ENCODE results near the gene ZNF296. TPM values are rescaled to one million over a fixed set of nuclear protein-coding genes. Genes with fewer than 3 reads are reported as not detected.

Gene ZNF296
- total RNA-seq, 1 donor from 2014 or later, result not detected

- H3K36me3 ChIP-seq, result peaks cover 86% of the 10 kb centered on the region
- intact Hi-C loops (cut with micrococcal nuclease), result no loop called here
- H3K4me3 ChIP-seq, result no peak overlapping the region
- DNase-seq, result no peak
- H3K9me3 ChIP-seq (replicated peaks), result no peaks in the 10 kb centered on the region
- no peak overlapping the region for H3K27ac ChIP-seq (replicated peaks)
- no peaks in the 10 kb centered on the region for H3K4me1 ChIP-seq
- no peaks in the 10 kb centered on the region for H3K27me3 ChIP-seq (ENCODE audit: low read depth)
- no peak for TF ChIP-seq CTCF (IDR thresholded peaks at IDR 0.05; ENCODE audit: borderline replicate concordance)
These were observed 8.2 kb downstream of the ZNF296 start for GRCh38 chr19:45068041-45068440.

DNA sequence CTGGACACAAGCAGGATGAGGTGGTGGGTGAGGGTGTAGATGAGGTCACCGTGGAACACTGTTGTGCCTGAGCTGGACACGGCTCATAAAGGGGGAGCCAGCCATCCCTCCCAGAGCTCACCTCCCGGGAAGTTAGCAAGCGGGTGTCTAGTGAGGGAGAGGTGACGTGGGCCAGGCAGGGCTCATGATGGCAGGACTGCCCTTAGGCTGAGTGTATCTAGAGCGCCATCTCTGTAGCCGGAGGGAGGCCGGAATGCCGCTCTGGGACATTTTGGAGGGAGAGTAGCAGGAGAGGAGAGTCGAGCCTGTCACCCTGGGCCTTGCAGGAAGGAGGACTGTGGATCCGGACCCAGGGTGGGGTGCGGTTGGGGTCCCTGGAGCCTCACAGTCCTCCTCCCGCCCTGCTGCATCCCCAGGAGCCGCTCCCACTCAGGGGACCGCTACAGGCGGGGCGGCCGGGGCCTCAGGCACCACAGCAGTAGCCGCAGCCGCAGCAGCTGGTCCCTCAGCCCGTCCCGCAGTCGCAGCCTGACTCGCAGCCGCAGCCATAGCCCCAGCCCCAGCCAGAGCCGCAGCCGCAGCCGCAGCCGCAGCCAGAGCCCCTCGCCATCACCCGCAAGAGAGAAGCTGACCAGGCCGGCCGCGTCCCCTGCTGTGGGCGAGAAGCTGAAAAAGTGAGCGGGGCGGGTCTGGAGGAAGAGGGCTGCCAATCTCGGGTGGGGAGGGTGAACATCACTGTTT is 9.2 kb downstream of the ZNF296 start:
- H3K36me3 ChIP-seq, result peaks cover 95% of the 10 kb centered on the region
- no peaks in the 10 kb centered on the region for H3K4me1 ChIP-seq
- H3K9me3 ChIP-seq (replicated peaks), result no peaks in the 10 kb centered on the region
- no peaks in the 10 kb centered on the region for H3K27me3 ChIP-seq (ENCODE audit: low read depth)
- no peak overlapping the region for H3K4me3 ChIP-seq
- no peak for DNase-seq
- intact Hi-C loops (cut with micrococcal nuclease), result no loop called here
- no peak overlapping the region for H3K27ac ChIP-seq (replicated peaks)
- TF ChIP-seq CTCF (IDR thresholded peaks at IDR 0.05; ENCODE audit: borderline replicate concordance), result no peak

DNA sequence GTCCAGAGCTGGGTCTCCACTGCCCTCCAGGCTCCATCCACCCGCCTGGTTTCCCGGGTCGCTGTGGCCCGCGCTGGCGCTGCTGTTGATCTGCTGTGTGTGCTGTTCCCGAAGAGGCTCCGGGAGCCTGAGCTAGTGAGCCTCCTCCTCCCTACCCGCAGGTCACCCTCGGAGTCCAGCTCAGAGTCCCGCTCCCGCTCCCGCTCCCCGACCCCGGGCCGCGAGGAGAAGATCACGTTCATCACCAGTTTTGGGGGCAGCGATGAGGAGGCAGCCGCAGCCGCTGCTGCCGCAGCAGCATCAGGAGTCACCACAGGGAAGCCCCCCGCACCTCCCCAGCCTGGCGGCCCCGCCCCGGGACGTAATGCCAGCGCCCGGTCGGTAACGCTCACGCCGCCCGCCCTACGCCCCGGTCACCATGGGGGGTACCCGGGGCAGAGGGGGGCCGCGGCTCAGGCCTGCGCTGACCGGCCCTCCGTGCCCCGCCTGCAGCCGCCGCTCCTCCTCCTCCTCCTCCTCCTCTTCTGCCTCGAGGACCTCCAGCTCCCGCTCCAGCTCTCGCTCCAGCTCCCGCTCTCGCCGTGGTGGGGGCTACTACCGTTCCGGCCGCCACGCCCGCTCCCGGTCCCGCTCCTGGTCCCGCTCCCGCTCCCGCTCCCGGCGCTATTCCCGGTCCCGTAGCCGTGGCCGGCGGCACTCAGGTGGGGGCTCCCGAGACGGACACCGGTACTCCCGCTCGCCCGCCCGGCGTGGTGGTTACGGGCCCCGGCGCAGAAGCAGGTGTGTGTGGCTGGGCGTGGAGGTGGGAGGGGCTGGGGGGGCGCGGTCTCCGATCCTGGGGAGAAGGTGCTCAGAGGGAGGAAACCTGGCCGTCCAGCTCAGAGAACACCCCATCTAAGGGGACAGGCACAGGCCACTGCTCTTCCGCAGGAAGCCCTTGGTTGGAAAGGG is 12.2 kb downstream of the ZNF296 start:
- no peak for DNase-seq
- H3K9me3 ChIP-seq (replicated peaks), result no peaks in the 10 kb centered on the region
- no peak for TF ChIP-seq CTCF (IDR thresholded peaks at IDR 0.05; ENCODE audit: borderline replicate concordance)
- H3K4me3 ChIP-seq, result no peak overlapping the region
- H3K27ac ChIP-seq (replicated peaks), result no peak overlapping the region
- peaks cover 99% of the 10 kb centered on the region for H3K36me3 ChIP-seq
- intact Hi-C loops (cut with micrococcal nuclease), result no loop called here
- no peaks in the 10 kb centered on the region for H3K27me3 ChIP-seq (ENCODE audit: low read depth)
- no peaks in the 10 kb centered on the region for H3K4me1 ChIP-seq

- Histone ChIP-seq H3K9me3 (replicated peaks) (no peaks in the 10 kb centered on the region), H3K4me1 (no peaks in the 10 kb centered on the region), H3K36me3 (peaks cover 99% of the 10 kb centered on the region), H3K4me3 (no peak overlapping the region), H3K27ac (replicated peaks) (no peak overlapping the region), H3K27me3 (ENCODE audit: low read depth) (no peaks in the 10 kb centered on the region)
- no peak for DNase-seq
- TF ChIP-seq CTCF (IDR thresholded peaks at IDR 0.05; ENCODE audit: borderline replicate concordance), result no peak
- intact Hi-C loops (cut with micrococcal nuclease), result no loop called here
These were observed 14.3 kb downstream of the ZNF296 start for GRCh38 chr19:45061965-45062364.

DNA sequence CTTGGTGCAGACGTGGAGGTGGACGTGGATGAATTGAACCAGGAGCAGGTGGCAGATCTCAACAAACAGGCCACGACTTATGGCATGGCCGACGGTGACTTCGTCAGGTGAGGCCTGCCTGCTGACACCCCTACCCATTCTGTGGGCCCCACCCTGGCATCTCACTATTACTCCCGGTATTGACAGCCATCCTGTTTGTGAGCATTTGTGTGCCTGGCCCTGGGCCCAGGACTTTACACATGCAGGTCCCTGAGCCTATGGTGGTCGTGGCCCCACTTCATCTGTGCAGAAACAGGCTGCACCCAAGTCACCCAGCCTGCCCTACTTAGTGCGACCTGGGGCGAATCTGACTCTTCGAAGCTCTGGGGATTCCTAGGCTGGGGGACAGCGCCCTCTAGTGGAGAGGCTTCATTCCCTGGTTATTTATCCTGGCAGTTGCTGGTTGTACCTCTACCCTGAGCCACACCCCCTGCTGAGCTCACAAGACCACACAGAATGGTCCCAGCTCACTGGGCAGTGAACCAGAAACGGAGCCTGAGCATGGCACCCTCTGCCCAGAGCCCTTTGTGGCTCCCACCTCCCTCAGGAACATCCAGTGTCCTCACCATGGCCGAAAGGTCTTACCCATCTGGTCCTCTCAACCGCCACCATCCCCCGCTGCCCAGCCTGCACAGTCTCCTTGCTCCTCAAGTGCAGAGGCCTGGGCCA is 16.9 kb downstream of the ZNF296 start:
- intact Hi-C loops (cut with micrococcal nuclease), result no loop called here
- peak; percentile 53 for DNase-seq
- no peaks in the 10 kb centered on the region for H3K4me1 ChIP-seq
- H3K36me3 ChIP-seq, result peaks cover 100% of the 10 kb centered on the region
- H3K9me3 ChIP-seq (replicated peaks), result no peaks in the 10 kb centered on the region
- H3K27ac ChIP-seq (replicated peaks), result no peak overlapping the region
- H3K27me3 ChIP-seq (ENCODE audit: low read depth), result no peaks in the 10 kb centered on the region
- TF ChIP-seq CTCF (IDR thresholded peaks at IDR 0.05; ENCODE audit: borderline replicate concordance), result peak; percentile 83
- H3K4me3 ChIP-seq, result no peak overlapping the region

All from left ventricle myocardium inferior (tissue), 1 donor.